ENCODE data around the gene APLF.

The APLF gene

DNA sequence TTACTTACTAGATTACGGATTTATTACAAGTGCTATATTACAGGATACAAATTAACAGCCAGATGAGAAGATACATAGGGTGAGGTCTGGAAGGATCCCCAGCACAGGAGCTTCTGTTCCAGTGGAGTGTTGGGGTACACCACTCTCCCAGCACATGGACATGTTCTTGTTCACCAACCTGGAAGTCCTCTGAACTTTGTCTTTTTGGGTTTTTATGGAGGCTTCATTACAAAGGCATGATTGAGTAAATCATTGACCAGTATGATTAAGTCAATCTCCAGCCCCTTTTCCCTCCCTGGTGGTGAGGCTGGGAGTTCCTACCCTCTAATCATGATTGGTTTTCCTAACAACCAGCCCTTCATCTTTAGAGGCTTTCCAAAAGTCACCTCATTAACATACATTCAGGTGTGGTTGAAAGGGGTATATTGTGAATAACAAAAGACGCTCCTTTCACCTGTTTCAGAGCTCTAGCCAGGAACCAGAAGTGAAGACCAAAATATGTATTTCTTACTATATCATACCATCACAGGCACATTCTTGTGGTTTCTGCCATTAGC lies 38.3 kb downstream of the APLF start:
- no peak for DNase-seq (ENCODE audit: low read depth)
- TF ChIP-seq, protein P1, sequence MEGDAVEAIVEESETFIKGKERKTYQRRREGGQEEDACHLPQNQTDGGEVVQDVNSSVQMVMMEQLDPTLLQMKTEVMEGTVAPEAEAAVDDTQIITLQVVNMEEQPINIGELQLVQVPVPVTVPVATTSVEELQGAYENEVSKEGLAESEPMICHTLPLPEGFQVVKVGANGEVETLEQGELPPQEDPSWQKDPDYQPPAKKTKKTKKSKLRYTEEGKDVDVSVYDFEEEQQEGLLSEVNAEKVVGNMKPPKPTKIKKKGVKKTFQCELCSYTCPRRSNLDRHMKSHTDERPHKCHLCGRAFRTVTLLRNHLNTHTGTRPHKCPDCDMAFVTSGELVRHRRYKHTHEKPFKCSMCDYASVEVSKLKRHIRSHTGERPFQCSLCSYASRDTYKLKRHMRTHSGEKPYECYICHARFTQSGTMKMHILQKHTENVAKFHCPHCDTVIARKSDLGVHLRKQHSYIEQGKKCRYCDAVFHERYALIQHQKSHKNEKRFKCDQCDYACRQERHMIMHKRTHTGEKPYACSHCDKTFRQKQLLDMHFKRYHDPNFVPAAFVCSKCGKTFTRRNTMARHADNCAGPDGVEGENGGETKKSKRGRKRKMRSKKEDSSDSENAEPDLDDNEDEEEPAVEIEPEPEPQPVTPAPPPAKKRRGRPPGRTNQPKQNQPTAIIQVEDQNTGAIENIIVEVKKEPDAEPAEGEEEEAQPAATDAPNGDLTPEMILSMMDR (IDR thresholded peaks at IDR 0.05; ENCODE audit: low read depth, low read length, missing control alignments): no peak
- no peak overlapping the region for H3K4me3 ChIP-seq (ENCODE audit: low read depth, low read length)

GRCh38 chr2:68506170-68506569 lies 38.8 kb downstream of the APLF start:
- TF ChIP-seq, protein P1 (IDR thresholded peaks at IDR 0.05; ENCODE audit: low read depth, low read length, missing control alignments): no peak
- no peak for DNase-seq (ENCODE audit: low read depth)

GRCh38 chr2:68512326-68512725 lies 44.9 kb downstream of the APLF start:
- TF ChIP-seq, protein P1 (IDR thresholded peaks at IDR 0.05; ENCODE audit: low read depth, low read length, missing control alignments): no peak
- no peak overlapping the region for H3K4me3 ChIP-seq (ENCODE audit: low read depth, low read length)
- DNase-seq (ENCODE audit: low read depth): no peak

More at GRCh38 chr2:68506170-68506569, 38.8 kb downstream of the APLF start:
- no peak overlapping the region for H3K4me3 ChIP-seq (ENCODE audit: low read depth, low read length)

GRCh38 chr2:68512966-68513365 lies 45.6 kb downstream of the APLF start:
- H3K4me3 ChIP-seq (ENCODE audit: low read depth, low read length): no peak overlapping the region

DNA sequence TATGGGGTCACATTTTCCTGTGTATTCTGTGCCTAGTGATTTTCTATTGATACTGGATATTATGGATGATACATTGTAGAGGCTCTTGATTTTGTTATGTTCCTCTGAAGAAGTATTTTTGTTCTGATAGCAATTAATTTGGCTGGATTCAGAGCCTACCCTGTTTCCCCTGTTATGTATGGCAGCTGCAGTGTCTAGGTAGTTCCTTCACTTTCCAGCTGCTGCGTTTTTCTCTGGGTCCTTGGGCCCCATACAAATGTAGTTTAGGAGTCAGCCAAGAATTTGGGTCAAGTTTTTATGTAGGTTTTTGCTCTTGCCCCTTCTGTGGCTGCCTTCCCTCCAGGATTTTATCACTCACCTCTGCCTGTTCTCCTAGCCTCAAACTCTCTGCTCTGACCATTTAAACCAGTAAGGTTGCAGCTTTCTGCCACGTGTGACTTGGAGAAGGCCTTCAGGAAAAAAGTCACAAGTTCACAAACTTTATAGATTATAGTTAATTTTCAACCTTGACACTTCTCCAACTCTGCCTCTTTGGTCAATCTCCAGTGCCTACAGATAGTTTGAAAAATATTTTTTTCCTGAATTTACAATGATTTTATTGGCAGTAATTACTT lies 47.0 kb downstream of the APLF start:
- TF ChIP-seq, protein P1 (IDR thresholded peaks at IDR 0.05; ENCODE audit: low read depth, low read length, missing control alignments): no peak
- no peak for DNase-seq (ENCODE audit: low read depth)
- no peak overlapping the region for H3K4me3 ChIP-seq (ENCODE audit: low read depth, low read length)

More at GRCh38 chr2:68512966-68513365, 45.6 kb downstream of the APLF start:
- DNase-seq (ENCODE audit: low read depth): no peak
- TF ChIP-seq, protein P1 (IDR thresholded peaks at IDR 0.05; ENCODE audit: low read depth, low read length, missing control alignments): no peak

- H3K4me3 ChIP-seq (ENCODE audit: low read depth, low read length): no peak overlapping the region
- no peak for DNase-seq (ENCODE audit: low read depth)
- TF ChIP-seq, protein P1 (IDR thresholded peaks at IDR 0.05; ENCODE audit: low read depth, low read length, missing control alignments): no peak
Measured at GRCh38 chr2:68516051-68516955, 48.9 kb downstream of the APLF start.
